AG08395 (cell line): ENCODE data around the gene SLC51B.
"Not testable (repeated sequence)": the region's sequence is repeated elsewhere in the genome, so short reads cannot be mapped to it uniquely, and the experiment has no call there.

Source experiments
- DNase-seq: peaks from one replicate; pipeline ENCODE4 v3.0.0; 2012; ENCODE audit warnings: mixed read lengths, low spot score

Gene SLC51B

GRCh38 chr15:65084500-65085206 lies 39.5 kb downstream of the SLC51B start:
- no peak for DNase-seq

GRCh38 chr15:65085207-65085753 lies 40.1 kb downstream of the SLC51B start:
- no peak for DNase-seq

- DNase-seq: peak; percentile 36
These were observed 40.9 kb downstream of the SLC51B start for GRCh38 chr15:65085990-65086679.

- DNase-seq: no peak
These were observed 41.5 kb downstream of the SLC51B start for GRCh38 chr15:65086680-65087111.

GRCh38 chr15:65087411-65087810 lies 42.2 kb downstream of the SLC51B start:
- no peak for DNase-seq

- no peak for DNase-seq
These were observed 42.9 kb downstream of the SLC51B start for GRCh38 chr15:65087873-65088642.

GRCh38 chr15:65088643-65089021 lies 43.4 kb downstream of the SLC51B start:
- DNase-seq: no peak

- DNase-seq: no peak
These were observed 44.1 kb downstream of the SLC51B start for GRCh38 chr15:65089206-65089824.

GRCh38 chr15:65091946-65092770 lies 47.0 kb downstream of the SLC51B start:
- DNase-seq: no peak

GRCh38 chr15:65092911-65093792 lies 48.0 kb downstream of the SLC51B start:
- no peak for DNase-seq

- not testable (repeated sequence) for DNase-seq
These were observed 48.6 kb downstream of the SLC51B start for GRCh38 chr15:65093793-65094170.

GRCh38 chr15:65094294-65094995 lies 49.3 kb downstream of the SLC51B start:
- DNase-seq: no peak

- no peak for DNase-seq
These were observed 50.0 kb downstream of the SLC51B start for GRCh38 chr15:65095011-65095746.

GRCh38 chr15:65095747-65096104 lies 50.5 kb downstream of the SLC51B start:
- no peak for DNase-seq

- no peak for DNase-seq
These were observed 51.5 kb downstream of the SLC51B start for GRCh38 chr15:65096481-65097385.

- no peak for DNase-seq
These were observed 52.6 kb downstream of the SLC51B start for GRCh38 chr15:65097651-65098263.

GRCh38 chr15:65099336-65099735 lies 54.1 kb downstream of the SLC51B start:
- DNase-seq: no peak
